Stimulated activated CD4-positive, alpha-beta T cell treated with anti-CD3 and anti-CD28 coated beads, Interleukin-4, amount 100 ng/mL, for 24 hours (primary cell): ENCODE data around the gene HAPLN1.

Source experiments
- DNase-seq: peaks from one replicate; pipeline ENCODE4 v3.0.0-alpha.2; 2020

The HAPLN1 gene

DNA sequence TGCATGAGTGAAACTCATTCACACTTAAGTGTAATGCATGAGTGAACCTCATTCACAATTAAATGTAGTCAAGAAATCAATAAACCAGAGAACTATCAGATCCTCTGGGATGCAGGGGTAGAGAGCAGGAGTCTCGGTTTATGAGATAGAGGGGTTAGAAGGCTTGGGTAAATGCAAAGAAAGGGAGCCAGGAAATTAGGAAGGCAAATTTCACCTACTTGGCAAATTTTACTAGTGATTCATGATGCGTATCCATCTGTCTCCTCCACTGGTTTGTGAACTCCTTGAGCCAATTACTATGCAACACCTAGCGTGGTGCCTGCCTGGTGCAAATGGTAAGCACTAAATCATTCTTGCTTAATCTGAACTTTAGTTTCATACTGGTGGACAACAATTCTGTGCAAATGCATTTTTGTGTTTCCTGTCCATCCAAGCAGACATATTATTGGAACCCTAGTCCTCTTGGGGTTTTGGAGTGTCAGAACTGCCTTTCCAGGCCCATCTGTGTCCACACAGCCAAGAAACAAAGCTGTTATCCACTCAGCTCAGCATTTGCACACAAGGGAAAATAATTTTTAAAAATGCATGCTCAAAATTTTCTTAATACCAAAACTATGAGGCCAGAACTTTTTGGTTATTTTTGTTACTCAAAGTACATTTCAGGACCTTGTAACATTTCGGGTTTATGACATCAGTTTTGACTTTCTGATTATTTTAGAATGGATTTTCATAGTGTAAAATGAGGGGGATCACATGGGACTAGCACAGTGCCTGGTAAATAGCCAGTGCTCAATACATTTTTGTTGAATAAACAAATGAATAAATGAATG is 5.2 kb downstream of the HAPLN1 start:
- DNase-seq, result no peak

DNA sequence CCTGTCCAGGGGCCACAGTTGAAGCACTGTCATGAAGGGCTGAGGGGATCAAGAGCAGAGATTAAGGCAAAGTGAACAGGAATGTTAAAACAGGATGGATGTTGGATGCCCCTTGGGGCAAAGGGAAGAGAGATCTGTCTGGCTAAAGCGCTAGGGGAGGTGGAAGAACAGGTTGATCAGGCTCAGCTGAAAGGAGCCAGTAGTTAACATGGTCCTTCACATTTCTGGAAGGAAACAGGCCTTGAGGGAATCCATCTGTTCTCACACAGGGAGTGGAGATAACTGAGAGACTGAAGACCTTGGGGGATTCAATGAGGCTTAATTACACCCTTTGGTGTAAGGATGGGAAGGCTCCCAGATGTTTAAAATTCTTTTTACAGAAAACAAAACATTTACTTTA is 5.8 kb downstream of the HAPLN1 start:
- no peak for DNase-seq

DNA sequence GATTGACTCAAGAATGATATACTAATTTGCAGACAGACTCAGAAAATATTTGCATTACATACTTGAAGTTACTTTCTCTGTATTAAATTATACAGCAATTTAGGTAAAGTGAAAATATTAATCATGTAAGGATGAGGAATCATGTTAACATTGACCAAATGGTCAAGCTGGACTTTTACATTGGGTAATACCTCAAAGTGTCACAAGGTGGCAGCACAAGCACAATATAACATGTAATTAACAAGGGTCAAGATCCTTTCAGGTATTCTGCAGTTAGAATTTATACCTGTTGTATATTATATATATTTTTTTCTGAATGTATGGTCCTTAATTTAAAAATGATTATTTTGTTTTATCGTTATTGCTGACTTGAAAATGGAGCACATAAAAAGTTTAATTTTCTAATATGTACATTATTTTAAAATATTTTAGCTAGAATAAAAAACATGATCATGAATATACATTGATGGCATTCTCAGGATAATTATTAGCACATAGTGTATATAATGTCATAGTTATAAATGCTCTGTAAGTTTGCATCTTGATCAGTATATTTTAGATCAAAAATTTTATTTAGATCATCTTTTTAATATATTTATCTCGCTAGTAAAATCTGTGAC is 8.6 kb downstream of the HAPLN1 start:
- DNase-seq, result peak; percentile 38

DNA sequence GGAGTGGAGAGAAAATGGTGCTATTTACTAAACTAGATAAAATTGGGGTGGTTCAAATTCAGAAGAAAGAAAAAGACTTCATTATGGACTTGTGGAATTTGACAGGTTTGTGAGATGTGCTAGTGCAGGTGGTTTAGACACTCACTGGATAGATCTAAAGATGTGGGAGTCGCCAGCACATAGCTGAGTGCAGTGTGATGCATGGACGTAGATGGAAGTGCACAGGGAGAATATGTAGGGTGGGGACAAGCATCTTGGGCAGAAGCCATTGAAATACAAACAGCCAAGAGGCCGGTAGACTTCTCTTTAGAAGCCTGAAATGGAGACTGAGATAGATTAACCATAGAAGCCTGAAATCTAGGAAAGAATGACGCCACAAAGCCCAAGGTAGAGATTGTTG is 10.7 kb downstream of the HAPLN1 start:
- no peak for DNase-seq

DNA sequence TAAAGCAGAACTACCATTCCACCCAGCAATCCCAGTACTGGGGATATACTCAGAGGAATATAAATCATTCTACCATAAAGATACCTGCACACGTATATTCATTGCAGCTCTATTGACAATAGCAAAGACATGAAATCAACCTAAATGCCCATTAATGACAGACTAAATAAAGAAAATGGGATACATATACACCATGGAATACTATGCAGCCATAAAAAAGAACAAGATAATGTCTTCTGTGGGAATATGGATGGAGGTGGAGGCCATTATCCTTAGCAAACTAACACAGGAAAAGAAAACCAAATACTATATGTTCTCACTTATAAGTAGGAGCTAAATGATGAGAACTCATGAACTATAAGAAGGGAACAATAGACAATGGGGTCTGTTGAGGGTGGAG is 12.5 kb downstream of the HAPLN1 start:
- DNase-seq, result no peak

DNA sequence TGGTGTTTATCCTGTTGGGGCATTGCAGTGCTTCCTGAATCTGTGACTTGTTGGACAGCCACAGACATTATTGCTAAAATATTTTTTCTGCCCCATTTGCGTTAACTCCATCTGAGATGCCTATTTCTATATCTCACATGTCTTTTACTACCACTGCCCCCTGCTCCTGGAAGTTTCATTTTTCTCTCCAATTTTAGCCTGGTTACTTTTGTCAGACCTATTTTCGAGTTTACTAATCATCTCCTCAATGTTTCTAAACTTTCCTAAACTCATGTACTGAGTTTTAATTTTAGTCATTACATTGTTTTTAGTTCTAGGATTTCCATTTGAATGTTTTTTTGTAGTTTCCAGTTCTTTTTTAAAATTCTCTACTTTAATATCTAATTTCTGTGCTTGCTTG is 17.6 kb downstream of the HAPLN1 start:
- DNase-seq, result no peak

DNA sequence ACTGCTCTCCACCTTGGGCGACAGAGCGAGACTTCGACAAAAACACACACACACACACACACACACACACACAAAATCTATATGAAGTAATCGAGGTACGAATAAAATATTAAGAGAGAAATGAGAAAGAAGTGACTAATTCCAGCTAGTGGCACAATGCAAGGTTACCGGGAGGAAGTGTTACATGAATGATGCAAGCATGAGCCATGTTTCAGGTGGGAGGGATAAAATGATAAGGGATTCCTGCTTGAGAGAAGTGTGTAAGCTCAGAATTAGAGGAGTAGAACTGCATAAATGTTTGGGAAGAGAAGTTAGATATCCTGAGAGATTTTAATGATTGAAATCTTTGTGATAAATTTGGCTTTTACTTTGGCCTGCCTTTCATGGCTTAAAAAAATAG is 18.8 kb downstream of the HAPLN1 start:
- no peak for DNase-seq

DNA sequence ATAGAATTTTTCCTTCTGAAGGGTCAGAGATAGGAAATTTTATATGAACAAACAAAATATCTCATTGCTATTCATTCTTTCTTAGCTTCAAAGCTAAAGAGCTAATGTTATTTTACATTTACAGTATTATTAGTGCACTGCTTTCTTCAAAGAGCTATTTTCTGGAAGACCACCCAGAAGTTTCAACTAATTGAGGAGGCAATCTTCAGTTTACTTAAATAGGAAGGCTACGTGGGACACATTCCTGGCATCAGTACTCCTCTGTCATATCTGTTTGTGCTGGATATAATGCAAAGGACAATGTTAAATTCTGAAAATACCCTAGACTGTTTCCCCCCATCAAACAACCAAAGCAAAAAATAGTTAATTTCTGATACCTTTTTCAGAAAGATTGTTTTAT is 30.8 kb downstream of the HAPLN1 start:
- DNase-seq, result no peak

DNA sequence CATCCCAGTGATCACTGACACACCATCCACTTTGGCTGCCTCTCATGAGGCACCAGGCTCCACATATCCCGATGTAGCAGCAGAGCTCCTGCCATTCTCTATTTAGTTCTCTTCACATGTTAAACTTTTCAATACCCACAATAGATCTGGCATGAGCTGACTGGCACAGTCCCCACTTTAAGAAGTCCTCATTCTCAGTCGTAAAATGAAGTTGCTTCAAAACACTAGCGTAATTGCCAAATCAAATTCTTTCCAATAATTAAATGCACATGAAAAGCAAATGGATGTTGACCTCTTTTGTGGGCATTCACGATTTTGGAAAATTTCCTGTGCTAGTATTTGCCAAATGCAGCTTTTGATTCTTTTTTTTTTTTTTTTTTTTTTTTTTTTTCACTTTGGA is 32.4 kb downstream of the HAPLN1 start:
- DNase-seq, result no peak

DNA sequence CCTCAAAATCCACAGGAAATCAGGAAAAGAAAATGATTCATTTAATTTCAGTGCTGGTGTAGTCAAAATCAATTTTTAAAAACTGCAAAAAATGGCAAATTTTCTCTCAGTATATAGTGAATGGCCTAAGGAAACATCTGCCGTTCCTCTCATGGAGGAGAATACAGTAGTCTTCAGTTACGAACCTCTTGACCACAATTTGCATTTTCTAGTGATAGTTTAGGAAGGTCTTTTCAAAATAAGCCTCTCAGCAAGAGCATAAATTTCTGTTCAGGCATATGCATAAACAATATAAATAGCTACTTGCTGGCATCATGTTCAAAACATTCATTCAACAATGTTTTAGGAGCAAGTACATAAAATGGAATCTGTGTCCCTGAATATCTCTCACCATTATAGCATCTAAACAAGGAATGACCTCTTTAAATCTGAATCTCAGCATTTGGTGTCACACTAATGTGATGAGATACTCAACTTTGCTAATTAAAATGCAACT is 33.5 kb downstream of the HAPLN1 start:
- no peak for DNase-seq

DNA sequence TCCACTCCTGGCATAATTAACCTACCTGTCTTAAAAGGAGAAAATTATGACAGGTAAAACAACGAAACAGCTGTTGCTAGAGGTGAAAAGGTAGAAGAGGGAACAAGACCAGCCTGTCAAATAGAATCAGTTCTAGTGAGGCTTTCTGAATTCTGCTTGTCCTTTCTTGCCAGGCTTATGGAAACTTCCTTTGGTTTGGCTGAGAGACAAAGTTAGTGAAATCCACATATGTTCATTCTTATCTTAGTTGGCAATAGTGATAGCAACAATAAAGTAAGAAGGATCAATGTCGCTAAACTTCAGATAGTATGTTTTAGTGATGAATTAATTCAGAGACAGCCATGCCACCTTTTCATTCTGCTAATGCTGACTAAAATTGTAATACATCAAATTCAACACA is 34.4 kb downstream of the HAPLN1 start:
- no peak for DNase-seq

DNA sequence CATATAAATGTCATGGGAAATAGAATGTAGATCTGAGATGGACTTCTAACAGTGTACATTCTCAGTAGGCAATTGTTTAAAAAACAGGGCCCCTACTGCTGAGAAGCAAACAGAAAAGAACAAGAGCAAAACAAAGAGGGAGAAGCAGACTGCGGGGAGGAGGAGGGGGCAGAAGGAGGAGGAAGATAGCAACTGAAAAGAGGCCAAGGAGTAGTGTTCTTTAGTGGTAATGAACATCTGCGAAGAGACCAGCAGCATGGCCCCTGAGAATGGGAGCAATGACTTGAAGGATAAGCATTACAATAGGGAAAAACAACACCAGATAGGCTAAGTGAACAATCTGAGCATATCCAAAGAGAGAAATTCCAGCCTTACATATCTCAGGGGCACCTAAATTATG is 36.8 kb downstream of the HAPLN1 start:
- no peak for DNase-seq

DNA sequence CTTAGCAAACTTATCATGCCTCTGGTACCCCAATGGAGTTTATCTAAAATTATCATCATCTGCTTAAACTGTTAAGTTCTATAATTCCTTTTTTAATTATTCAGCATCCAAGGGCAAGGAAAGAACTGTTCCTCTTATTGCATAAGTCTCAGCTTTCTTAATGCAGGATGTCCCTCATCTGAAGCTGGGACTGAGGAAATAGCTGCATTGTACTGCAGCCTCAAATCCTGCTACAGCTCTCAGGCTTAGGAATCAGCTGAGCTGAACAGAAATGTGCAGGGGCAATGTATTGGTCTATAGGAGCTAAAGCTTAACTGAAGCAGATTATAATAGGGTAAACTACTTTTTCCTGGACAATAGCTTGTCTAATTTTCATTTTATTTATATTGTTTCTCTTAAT is 48.0 kb downstream of the HAPLN1 start:
- DNase-seq, result no peak

DNA sequence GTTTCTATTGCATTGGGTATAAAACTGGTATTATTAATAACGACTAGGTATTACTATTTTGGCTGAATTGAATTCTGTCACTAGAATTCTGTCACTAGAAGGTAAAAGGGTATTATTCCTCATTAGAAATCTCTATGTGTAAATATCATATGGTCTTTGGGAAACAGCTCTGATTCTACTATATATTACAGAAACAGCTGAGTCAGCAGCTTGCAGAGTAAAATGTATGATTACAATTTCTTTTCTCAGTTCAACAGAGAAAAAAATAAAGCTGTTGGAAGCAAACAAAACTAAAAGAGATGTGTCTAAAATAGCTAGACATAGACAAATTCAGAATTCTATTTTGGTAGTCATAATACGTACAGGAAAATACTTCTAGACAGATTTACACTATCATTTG is 48.5 kb downstream of the HAPLN1 start:
- DNase-seq, result no peak

DNA sequence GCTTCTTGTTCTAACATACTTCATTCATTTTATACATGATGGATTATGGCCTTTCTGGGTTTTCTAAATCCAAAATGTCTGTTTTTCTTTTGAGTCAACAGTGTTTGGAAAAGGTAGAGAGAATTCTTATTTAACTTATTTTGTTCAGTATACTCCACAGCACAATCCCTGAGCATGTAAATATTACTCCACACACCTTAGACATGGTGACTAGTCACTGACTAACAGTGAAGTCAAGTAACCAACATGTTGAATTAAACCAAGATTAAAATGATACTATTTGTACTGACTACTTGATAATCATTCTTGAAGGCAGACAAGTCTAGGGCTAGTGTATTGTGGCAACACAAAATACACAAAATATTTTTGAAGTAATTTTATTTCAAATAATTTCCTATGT is 55.0 kb downstream of the HAPLN1 start:
- no peak for DNase-seq

DNA sequence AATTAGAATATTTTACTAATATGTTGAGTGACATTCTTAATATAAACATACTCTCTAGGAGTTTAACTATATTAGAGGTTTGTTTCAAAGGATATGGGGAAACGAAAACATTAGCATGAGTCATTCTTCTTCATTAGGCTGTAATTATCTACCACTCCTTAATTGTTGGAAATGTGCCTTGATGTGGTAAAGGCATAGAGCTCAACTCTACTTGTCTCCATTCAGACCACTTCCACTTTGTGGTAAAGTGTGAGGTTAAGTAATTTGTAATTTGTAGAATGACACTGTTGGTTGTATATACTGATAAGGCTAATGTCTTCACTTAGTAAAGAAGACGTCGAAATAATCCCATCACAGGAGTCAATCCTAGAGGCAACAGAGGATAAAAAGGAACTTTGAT is 58.1 kb downstream of the HAPLN1 start:
- no peak for DNase-seq

DNA sequence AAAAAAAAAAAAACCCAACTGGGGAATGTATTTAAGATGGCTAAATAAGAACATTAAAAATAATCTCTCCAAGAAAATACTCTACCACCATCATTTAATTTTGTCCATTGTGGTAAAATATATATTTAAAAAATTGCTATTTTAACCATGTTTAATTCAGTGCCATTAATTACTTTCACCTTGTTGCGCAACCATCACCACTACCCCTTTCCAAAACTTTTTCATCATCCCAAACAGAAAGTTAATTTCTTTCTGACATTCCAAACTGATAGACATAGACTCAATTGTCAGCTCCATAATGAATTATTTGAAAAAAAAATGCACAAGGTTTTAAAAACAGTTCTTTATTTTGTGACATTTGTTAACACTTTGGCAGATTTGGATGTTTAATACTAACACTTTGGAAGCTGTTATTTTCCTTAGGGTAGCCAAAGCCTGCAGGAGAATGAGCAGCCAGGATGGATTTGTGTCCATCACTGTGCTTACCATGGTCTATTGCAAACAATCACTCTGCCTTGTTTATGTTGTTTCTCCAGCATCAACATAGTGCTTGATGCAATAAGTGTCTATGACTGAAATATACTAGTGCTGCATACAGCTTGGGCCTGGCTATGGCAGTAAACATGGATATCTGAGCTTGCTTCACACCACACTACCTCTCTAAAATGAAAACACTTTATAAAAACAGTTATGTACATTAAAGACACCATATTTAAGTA is 62.7 kb downstream of the HAPLN1 start:
- no peak for DNase-seq

DNA sequence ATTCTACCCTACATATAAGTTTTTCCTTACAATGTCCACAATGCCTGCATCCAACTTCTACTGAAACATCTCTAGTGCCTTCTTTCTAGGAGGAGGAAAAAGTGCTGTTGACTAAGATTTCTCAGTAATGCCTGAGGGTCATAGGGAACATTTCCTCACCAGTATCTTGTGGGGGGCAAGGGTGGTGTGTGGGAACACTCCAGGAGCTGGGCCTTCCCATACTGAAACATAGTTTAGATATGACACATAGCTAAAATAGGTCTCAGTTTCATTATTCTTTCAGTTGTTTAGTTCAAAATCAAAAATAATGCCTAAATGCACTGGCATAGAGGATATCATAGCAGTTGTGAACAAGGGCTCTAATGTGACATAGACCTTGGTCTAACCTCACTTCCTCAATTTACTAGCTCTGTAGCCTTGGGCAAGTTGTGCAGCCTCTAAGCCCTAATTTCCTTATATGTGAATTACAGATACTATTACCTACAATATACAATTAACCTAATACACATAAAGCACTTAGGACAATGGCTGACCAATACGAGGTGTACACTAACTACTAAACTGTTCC is 66.1 kb downstream of the HAPLN1 start:
- DNase-seq, result no peak

DNA sequence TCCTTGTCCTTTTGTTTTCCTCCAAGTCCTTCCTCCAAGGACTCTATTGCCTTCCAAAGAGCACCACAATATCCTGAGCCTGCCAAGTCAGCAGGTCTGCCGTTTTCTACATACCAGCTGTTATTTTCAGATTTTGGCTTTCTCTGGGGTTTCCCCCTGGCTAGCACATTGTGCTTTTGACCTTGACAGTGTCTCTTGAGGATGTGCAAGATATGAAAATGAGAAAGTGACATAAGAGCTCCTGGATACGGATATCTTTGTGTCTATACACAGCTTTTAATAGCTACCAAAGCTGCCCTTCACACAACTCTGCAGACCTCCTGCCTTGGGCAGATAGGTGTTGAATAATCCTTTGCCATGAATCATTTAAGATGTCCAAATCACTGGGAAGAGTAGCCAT is 67.0 kb downstream of the HAPLN1 start:
- DNase-seq, result no peak

DNA sequence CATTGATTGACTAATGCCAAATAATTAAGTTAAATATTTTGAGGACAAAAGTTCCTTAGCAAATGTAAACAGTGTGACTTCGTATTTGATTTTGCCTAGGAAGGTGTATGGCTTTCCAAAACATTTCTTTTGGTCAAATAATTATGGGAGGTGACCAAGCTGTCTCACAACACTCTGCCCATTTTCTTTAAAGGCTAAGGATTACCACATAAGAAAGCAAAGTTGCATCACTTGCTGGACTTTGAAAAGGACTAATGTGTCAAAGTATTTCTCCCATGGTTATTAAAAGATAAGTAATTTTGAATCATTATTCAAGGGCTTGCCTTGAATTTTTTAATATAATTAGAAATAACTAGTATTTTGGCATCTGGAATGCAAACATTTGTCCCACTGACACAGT is 74.7 kb downstream of the HAPLN1 start:
- no peak for DNase-seq

DNA sequence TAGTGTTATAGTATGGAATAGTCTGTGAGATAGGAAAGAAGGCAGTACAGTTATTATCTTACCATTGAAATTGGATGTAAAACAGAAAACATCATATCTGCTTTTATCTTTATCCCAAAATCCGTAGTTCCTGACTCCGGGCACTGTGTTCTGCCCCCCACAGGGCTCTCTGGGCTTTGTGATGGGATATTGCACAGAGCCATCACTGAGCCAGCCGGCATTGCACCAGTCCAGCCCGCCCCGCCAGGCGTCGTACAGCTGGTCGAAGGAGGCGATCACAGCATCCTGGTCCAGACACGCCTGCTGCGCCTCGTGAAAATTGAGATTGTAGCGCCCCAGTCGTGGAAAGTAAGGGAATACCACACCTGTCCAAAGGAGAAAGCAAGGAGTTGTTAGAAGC is 76.4 kb downstream of the HAPLN1 start:
- no peak for DNase-seq

DNA sequence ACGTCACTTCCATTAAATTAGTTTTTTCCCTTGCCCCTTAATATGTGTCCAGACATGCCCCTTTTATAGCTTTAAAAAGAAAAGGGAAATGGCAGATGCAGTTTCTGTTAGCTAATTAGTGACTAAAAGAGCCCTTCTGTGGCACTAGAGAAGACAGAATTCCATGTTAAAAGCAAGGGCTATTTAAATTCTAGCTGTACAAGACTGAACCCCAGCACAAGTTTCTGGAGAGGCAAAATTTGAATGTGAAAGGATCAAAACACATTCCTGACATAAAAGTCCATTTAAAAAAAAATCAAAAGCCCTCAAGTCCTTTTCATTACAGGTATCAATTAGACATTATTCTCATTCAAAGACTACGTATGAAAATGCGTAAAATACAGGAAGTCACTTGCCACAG is 78.7 kb downstream of the HAPLN1 start:
- no peak for DNase-seq

DNA sequence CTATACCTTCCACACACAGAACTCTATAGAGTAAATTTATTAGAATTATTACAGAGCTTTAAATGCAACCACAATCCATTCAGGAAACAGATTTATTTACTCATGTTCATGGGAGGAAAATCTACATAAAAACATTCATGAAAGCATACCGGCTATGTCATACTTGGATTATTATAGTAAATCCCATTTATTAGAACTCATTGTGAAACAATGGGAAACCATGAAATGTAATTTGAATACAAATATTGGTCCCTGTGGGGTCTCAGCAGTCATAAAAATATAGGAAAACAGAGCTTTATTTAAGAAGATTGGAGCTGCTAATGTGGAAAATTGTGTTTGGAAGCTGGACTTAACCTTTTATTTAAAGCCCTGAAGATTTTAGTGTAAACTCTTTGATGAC is 80.7 kb downstream of the HAPLN1 start:
- no peak for DNase-seq

DNA sequence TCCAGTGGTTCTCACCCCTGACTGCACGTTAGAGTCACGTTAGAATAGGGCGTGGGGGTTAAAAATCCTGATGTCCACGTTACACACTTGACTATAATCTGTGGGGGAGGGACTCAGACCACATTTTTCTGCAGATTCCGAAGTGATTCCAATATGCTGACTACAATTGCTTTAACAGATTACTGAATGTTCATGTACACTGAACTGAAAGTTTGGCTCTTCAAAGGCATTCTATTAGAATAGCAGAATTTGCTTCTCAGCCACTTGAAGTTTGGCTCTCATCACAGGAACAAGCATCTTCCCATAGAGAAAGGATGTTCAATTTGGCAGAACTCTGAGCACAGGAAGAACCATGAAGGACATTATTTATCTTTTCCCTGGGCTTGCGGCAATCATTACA is 84.5 kb downstream of the HAPLN1 start:
- DNase-seq, result no peak
